LHCN-M2 (cell line): ENCODE data around the gene PRAMEF10. TPM values are rescaled to one million over a fixed set of nuclear protein-coding genes. Genes with fewer than 3 reads are reported as not detected.
"Not testable (repeated sequence)": the region's sequence is repeated elsewhere in the genome, so short reads cannot be mapped to it uniquely, and the experiment has no call there.

ENCODE experiments used
- DNase-seq: peaks from one replicate; pipeline ENCODE4 v3.0.0-alpha.2; 2012; ENCODE audit warnings: low read depth
- polyA plus RNA-seq: library from polyadenylated mRNA; unstranded; fragments of >200 nt; gene quantifications from one replicate; pipeline ENCODE4 v1.2.1, GENCODE V29; 2012; ENCODE audit warnings: missing spikeins
- total RNA-seq: library from RNA; depleted of rRNA; stranded (reverse); fragments of >200 nt; gene quantifications from 2 replicates; pipeline ENCODE4 v1.2.3, GENCODE V29; 2014; rRNA removed

Gene PRAMEF10
- not detected in 2 replicates for total RNA-seq
- polyA plus RNA-seq, result not detected

- DNase-seq, result not testable (repeated sequence)
Observed at GRCh38 chr1:12898170-12898569, at the start of gene PRAMEF10. PRAMEF10 (minus strand) TSS chr1:12898270; CDS start chr1:12895847, 2,423 bp downstream.

- DNase-seq, result not testable (repeated sequence)
Observed at GRCh38 chr1:12947480-12947879, 49.4 kb upstream of the PRAMEF10 start, which contains the start of gene PRAMEF6. PRAMEF6 (minus strand) TSS chr1:12947580; CDS start chr1:12942518, 5,062 bp downstream.

DNA sequence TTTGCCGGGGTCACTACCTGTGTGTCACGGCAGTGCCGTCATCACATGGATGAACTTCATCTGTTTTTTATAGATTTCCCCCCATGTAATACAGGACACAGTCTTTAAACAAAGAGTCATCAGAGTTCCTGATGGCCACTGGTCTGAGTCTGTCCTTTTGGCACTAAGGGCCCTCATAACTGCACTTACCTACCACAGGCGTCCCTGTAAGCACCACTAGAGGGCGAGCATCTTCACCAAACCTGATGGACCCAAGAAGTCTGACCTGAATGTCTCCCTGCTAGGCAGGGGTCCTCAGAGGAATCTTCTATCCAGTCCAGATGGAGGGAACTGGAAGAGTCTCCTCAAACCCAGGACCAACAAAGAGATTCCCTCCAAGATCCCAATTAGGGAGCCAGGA is 26.3 kb upstream of the PRAMEF10 start:
- not testable (repeated sequence) for DNase-seq

- not testable (repeated sequence) for DNase-seq
Observed at GRCh38 chr1:12921749-12922148, 23.7 kb upstream of the PRAMEF10 start.

DNA sequence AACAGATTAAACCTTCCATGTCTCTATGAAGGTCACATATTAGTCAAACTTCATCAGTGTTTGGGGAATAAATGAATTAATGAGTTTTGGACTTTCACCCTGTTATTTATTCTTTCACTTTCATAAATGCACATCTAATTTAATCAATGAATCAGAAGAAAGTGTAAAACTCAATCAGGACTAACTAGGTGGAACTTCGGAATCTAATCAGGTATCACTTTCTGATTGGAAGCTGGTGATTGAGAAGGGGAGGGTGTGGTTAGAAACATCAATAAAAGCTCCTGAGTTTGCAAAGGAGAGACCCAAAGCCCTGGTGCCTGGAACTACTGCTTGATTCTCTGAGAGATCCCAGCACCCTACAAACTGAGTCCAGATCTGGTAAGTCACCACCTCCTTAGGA is 18.2 kb upstream of the PRAMEF10 start, which contains the start of gene PRAMEF7:
PRAMEF7 (plus strand) TSS at position 301 of the 400 bp plus-strand sequence. CDS start 1,083 bp downstream, outside the sequence.
- not testable (repeated sequence) for DNase-seq

GRCh38 chr1:12903793-12904572 is 5.9 kb upstream of the PRAMEF10 start:
- not testable (repeated sequence) for DNase-seq

- DNase-seq, result not testable (repeated sequence)
Observed at GRCh38 chr1:12899186-12899585, 1.1 kb upstream of the PRAMEF10 start.

DNA sequence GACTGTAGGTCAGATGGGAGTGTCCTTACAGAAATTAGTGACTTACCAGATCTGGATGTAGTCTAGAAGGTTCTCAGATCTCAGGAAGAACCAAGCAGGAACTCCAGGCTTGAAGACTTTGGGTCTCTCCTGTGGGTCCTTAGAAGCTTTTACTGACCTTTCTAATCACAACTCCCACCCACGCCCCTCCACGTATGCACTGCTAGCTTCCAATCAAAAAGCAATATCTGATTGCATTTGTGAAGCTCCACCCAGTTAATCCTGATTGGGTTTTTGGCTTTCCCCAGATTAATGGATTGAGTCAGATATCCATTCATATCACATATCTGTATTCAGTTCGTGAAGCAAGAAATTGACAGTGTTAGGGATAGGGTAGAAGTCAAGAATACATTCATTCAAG is 12.0 kb downstream of the PRAMEF10 start, which contains the start of gene PRAMEF4:
PRAMEF4 (minus strand) TSS at position 101 of the 400 bp plus-strand sequence. CDS start 2,807 bp downstream, outside the sequence.
- not testable (repeated sequence) for DNase-seq

GRCh38 chr1:12878453-12878852 is 19.6 kb downstream of the PRAMEF10 start:
- not testable (repeated sequence) for DNase-seq

- DNase-seq, result not testable (repeated sequence)
Observed at GRCh38 chr1:12863131-12863880, 34.8 kb downstream of the PRAMEF10 start.

- DNase-seq, result not testable (repeated sequence)
Observed at GRCh38 chr1:12856786-12857185, 41.3 kb downstream of the PRAMEF10 start, which contains the start of gene PRAMEF2. PRAMEF2 (plus strand) TSS chr1:12857086; CDS start chr1:12859010, 1,924 bp downstream.

DNA sequence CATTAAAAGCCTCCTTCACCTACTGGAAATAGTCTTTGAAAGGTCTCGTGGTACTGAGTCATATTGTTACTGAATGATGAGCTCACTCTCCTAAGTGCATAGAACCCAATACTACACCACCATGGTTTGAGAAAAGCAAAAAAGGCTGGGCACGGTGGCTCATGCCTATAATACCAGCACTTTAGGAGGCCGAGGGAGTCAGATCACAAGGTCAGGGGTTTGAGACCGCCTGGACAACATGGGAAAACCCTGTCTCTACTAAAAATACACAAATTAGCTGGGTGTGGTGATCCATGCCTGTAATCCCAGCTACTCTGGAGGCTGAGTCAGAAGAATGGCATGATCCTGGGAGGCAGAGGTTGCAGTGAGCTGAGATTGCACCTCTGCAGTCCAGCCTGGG is 46.3 kb downstream of the PRAMEF10 start:
- no peak for DNase-seq

DNA sequence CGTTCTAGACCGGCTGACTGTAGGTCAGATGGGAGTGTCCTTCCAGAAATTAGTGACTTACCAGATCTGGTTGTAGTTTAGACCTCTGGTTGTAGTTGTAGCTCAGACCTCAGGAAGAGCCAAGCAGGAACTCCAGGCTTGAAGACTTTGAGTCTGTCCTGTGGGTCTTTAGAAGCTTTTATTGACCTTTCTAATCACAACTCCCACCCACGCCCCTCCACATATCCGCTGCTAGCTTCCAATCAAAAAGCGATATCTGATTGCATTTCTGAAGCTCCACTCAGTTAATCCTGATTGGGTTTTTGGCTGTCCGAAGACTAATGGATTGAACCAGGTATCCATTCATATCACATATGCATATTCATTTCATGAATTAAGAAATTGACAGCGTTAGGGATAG is 49.5 kb downstream of the PRAMEF10 start, which contains the start of gene HNRNPCL1:
HNRNPCL1 (minus strand) TSS at position 101 of the 400 bp plus-strand sequence. CDS start 431 bp downstream, outside the sequence.
- DNase-seq, result not testable (repeated sequence)

Other genes with a start within 250 kb of the PRAMEF10 start
- gene AADACL3, start 182.2 kb downstream of the PRAMEF10 start, total RNA-seq, result not detected in 2 replicates
- not detected in 2 replicates for gene CFAP107, start 152.1 kb downstream of the PRAMEF10 start, total RNA-seq
- not detected in 2 replicates for gene PRAMEF12, start 124.5 kb downstream of the PRAMEF10 start, total RNA-seq
- gene PRAMEF1, start 106.9 kb downstream of the PRAMEF10 start, total RNA-seq, result not detected in 2 replicates
- gene PRAMEF11, start 66.9 kb downstream of the PRAMEF10 start, total RNA-seq, result not detected in 2 replicates
- gene HNRNPCL1, start 49.5 kb downstream of the PRAMEF10 start, total RNA-seq, result not detected in 2 replicates
- not detected in 2 replicates for gene PRAMEF2, start 41.2 kb downstream of the PRAMEF10 start, total RNA-seq
- not detected in 2 replicates for gene PRAMEF4, start 12.1 kb downstream of the PRAMEF10 start, total RNA-seq
- not detected in 2 replicates for gene PRAMEF7, start 18.3 kb upstream of the PRAMEF10 start, total RNA-seq
- not detected in 2 replicates for gene PRAMEF6, start 49.3 kb upstream of the PRAMEF10 start, total RNA-seq
- not detected in 2 replicates for gene PRAMEF27, start 158.3 kb upstream of the PRAMEF10 start, total RNA-seq
- not detected in 2 replicates for gene HNRNPCL3, start 162.5 kb upstream of the PRAMEF10 start, total RNA-seq
- not detected in 2 replicates for gene PRAMEF25, start 172.5 kb upstream of the PRAMEF10 start, total RNA-seq
- gene HNRNPCL2, start 218.6 kb upstream of the PRAMEF10 start, total RNA-seq, result not detected in 2 replicates